ENCODE data around the gene DCDC1. TPM values are rescaled to one million over a fixed set of nuclear protein-coding genes. Genes with fewer than 3 reads are reported as not detected.

Gene DCDC1
- total RNA-seq, 2 donors from 2014 or later: 0.33 to 1.8 TPM

DNA sequence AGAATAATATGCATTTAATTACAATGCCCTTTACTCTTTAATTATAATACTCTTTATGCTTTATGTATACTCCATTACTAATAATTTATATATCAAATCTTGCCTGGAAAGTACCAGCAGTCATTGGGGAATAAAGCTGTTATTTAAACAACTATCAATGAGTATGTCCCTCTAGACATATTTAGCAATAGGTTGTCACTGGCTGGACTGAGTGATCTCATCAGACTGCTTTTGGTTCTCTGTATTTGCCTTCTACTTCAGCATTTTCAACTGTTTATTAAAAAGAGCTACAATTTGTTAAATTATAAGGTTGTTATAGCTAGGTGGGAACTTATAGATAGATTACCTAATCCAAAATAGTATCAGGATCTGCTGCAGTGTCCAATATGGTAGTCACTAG is 267.2 kb downstream of the DCDC1 start:
- no peak for ATAC-seq
- Histone ChIP-seq H3K36me3 (replicated peaks in 1 of 2; ENCODE audit: insufficient read depth in 1 of 2, low read depth in 2 of 2) (no peaks in the 10 kb centered on the region), H3K4me3 (no peak overlapping the region), H3K9me3 (no peaks in the 10 kb centered on the region), H3K27ac (no peak overlapping the region), H3K27me3 (no peaks in the 10 kb centered on the region), H3K4me1 (peaks cover 12% of the 10 kb centered on the region)
- no peak for DNase-seq
- intact Hi-C loops (cut with DNase I): no loop called here
- no peak for TF ChIP-seq POLR2A (IDR thresholded peaks at IDR 0.05)
- TF ChIP-seq, protein P1, sequence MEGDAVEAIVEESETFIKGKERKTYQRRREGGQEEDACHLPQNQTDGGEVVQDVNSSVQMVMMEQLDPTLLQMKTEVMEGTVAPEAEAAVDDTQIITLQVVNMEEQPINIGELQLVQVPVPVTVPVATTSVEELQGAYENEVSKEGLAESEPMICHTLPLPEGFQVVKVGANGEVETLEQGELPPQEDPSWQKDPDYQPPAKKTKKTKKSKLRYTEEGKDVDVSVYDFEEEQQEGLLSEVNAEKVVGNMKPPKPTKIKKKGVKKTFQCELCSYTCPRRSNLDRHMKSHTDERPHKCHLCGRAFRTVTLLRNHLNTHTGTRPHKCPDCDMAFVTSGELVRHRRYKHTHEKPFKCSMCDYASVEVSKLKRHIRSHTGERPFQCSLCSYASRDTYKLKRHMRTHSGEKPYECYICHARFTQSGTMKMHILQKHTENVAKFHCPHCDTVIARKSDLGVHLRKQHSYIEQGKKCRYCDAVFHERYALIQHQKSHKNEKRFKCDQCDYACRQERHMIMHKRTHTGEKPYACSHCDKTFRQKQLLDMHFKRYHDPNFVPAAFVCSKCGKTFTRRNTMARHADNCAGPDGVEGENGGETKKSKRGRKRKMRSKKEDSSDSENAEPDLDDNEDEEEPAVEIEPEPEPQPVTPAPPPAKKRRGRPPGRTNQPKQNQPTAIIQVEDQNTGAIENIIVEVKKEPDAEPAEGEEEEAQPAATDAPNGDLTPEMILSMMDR (IDR thresholded peaks at IDR 0.05): no peak

DNA sequence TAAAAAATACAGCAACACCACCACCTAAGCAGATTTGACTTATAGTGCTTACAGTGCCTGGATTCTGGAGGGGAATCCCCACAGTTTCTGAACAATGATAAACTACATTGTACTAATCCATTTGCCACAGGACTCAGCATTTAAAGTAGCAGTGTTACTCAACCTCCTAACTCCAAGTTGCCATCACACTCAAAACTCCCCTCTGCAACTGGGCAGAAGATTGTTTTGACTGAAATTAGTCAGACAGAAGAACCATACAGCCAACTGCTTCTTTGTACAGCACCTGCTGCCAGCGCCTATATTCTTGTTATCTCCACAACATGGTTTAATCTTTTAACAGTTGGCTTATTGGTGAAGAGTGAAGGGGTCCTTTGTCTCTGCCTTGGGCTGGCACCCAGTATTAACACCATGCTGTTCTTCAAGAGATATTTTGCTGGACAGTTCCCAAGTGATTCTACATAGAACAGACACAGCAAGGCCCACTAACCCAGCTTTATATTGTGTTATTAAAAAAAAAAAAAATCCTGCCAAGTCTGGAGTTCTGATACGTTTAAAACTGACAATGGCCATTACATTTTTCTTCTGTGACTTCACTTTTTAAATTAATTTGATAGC is 273.2 kb downstream of the DCDC1 start:
- 26 to 31% methylated on average over 2 of the region's 2 CpGs for WGBS, 2 donors
- no peak for DNase-seq
- TF ChIP-seq POLR2A (IDR thresholded peaks at IDR 0.05): no peak
- TF ChIP-seq, protein P1 (IDR thresholded peaks at IDR 0.05): no peak

DNA sequence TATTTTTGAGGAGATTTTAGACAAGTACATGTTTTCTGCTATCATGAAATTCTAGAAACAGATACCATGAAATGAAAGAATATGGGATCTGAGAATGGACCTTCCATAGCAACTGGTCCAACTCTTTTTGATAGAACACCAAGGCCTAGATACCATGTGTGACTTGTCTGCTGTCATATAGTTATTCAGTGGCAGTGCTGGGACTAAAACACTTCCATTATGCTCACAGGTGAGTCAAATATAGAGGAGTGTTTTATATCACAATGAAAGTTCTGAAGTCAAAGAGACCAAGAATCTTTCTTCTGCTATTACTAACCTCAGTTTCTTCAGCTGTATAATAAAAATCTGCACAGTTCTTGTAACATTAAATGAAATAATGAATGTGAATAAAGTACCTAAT is 276.9 kb downstream of the DCDC1 start:
- DNase-seq (no peak), ATAC-seq (no peak)
- no peak overlapping the region for H3K27ac ChIP-seq
- no peaks in the 10 kb centered on the region for H3K4me1 ChIP-seq
- H3K36me3 ChIP-seq (replicated peaks in 1 of 2; ENCODE audit: insufficient read depth in 1 of 2, low read depth in 2 of 2): no peaks in the 10 kb centered on the region
- intact Hi-C loops (cut with DNase I): no loop called here
- H3K4me3 ChIP-seq: no peak overlapping the region
- H3K9me3 ChIP-seq: peaks cover 0 to 15% (median 0%) of the 10 kb centered on the region in 3 donors
- TF ChIP-seq, protein P1 (IDR thresholded peaks at IDR 0.05): no peak
- TF ChIP-seq POLR2A (IDR thresholded peaks at IDR 0.05): no peak
- no peaks in the 10 kb centered on the region for H3K27me3 ChIP-seq

More for the DNA sequence above, 273.2 kb downstream of the DCDC1 start:
- no peak for ATAC-seq
- Histone ChIP-seq H3K9me3 (no peaks in the 10 kb centered on the region), H3K27ac (no peak overlapping the region), H3K36me3 (replicated peaks in 1 of 2; ENCODE audit: insufficient read depth in 1 of 2, low read depth in 2 of 2) (no peaks in the 10 kb centered on the region), H3K4me3 (no peak overlapping the region), H3K4me1 (no peaks in the 10 kb centered on the region), H3K27me3 (no peaks in the 10 kb centered on the region)
- intact Hi-C loops (cut with DNase I): no loop called here

DNA sequence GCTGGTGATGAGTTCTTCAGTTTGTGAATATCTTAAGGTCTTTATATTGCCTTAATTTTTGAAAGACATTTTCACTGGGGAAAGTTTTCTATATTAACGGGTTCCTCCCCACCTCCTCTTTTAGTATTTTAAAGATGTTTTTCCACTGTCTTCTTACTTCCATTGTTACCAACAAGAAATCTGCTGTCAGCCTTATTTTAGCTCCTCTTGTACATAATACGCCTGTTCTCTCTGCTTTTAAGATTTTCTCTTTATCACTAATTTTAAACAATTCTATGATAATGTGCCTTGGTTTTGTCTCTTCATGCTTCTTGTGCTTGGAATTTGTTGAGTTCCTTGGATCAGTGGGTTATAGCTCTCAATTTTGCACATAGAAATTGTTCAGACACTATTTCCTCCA is 280.4 kb downstream of the DCDC1 start:
- WGBS, 2 donors: 84 to 89% methylated on average over 2 of the region's 2 CpGs
- no peaks in the 10 kb centered on the region for H3K4me1 ChIP-seq
- TF ChIP-seq, protein P1 (IDR thresholded peaks at IDR 0.05): no peak
- TF ChIP-seq POLR2A (IDR thresholded peaks at IDR 0.05): no peak
- H3K9me3 ChIP-seq: peaks cover 0 to 15% (median 0%) of the 10 kb centered on the region in 3 donors
- H3K27ac ChIP-seq: no peak overlapping the region
- DNase-seq: no peak
- no peak overlapping the region for H3K4me3 ChIP-seq
- H3K36me3 ChIP-seq (replicated peaks in 1 of 2; ENCODE audit: insufficient read depth in 1 of 2, low read depth in 2 of 2): no peaks in the 10 kb centered on the region
- intact Hi-C loops (cut with DNase I): no loop called here
- no peaks in the 10 kb centered on the region for H3K27me3 ChIP-seq
- ATAC-seq: no peak
